CD4-positive, alpha-beta T cell treated with Interleukin-6 at 100 ng/mL for 8 hours (primary cell): ENCODE data around the gene MITF.
"Not testable (repeated sequence)": the region's sequence is repeated elsewhere in the genome, so short reads cannot be mapped to it uniquely, and the experiment has no call there.

Experiments
- DNase-seq: peaks from one replicate; pipeline ENCODE4 v3.0.0-alpha.2; 2020; ENCODE audit warnings: mixed read lengths, low spot score

MITF gene

DNA sequence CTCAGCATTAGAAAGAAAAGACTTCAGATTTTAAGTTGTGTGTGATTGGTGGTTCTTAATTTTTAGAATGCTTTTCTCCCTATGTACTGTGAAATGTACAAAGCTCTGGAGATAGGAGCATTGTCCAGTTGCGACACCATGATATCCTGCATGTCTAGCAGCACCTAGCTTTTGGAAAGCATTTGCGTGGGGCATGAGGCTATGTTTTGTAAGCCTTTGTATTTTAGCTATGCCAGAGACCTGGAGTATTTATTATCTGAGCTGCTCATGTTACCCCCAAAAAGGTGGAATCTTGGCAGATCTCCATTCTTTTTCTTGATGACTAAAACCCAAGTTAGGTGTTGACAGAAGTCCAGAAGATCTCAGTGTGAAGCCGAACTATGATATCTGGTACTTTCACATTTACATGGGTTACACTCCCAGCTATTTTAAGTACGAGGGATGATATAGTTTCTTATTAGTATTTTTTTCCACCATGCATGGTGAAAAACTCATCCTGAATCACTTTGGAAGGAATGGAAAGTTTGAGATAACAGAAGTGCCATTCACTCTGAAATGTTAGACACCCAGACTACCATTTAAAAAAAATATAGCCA lies 133.6 kb downstream of the MITF start:
- DNase-seq: no peak

DNA sequence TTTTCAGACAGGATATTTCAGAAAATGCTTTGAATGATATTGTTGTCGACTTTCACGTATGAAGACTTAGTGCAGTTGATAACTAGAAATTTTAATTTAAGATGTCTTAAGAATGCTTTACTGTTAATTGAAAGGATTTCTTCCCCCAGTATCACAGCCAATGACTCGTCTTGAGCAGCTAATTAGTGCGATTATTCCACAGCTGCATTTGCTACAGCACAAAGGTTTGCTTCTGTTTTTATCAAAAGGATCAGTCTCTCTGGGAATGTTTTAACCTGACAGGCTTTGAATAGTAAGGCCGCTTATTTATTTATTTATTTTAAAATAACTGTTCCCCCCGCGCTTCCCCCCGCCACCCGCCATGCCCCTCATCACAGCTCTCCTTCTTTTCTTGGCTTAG lies 136.8 kb downstream of the MITF start:
- no peak for DNase-seq

DNA sequence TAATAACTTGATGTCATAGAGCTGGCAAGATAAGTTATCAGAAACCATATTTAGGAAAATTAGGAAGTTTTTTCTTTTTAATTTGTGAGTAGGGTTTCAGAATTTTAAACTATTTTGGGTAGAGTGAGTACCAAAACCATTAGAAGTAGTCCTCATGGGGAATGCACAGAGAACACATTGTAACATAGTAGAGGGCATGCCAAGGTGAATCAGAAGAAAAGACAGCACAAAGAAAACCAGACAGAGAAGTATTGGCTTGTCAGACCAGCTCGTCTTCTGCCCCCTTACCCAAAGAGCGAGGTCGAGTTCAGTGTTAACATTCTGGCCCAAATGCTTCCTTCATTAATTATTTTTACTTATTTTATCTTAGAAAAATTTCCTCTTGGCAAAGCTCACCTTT lies 139.0 kb downstream of the MITF start:
- no peak for DNase-seq

DNA sequence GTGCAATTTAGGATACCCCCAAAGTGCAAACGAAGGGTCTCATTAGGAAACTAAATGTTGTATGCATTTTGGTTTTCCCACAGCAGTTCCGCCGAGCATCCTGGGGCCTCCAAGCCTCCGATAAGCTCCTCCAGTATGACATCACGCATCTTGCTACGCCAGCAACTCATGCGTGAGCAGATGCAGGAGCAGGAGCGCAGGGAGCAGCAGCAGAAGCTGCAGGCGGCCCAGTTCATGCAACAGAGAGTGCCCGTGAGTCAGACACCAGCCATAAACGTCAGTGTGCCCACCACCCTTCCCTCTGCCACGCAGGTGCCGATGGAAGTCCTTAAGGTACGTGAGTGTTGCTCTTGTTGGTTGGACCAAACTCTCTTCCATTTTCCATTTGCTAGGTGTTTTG lies 139.8 kb downstream of the MITF start:
- no peak for DNase-seq

DNA sequence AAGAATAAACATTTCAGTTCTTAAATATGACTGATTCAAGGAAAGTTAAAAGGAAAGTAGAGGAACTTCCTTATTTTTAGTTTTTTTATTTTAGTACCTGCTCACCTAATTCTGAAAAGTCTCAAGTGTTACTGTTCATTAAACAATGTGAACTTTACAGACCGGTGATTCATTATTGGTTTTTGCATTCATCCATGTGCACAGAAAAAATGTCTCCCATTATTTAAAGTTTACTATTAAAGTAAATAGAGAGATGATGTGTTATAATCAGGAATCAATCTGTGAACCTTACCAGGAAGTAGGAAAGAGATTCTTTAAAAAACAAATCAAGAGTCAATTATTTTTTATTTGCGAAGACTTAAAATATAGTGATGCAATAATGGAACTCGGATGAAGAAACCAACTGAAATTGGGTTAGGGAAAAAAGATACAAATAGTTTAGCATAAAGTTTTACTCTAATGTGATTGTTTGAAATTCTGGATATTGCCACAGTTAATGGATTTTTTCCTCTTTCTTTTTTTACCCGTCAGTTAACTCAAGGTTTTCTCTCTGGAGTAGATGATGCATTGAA lies 140.9 kb downstream of the MITF start:
- no peak for DNase-seq

DNA sequence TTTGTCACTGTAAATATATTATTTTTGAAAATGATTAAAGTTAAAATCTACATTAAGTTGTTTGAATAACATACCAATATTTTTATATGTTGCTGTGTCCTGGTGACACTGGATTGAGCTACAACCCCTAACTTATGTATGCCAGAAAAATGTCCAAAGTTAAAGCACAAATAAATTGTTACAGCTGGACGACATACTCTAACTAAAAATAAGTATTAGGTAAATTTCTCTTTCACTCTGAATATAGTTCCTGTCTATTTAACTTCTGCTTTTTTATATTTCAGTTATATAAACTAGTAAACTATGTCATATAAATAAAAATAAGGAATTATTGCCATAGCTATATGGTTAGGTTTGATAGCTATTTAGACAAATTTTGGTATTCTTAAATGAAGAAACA lies 141.8 kb downstream of the MITF start:
- no peak for DNase-seq

DNA sequence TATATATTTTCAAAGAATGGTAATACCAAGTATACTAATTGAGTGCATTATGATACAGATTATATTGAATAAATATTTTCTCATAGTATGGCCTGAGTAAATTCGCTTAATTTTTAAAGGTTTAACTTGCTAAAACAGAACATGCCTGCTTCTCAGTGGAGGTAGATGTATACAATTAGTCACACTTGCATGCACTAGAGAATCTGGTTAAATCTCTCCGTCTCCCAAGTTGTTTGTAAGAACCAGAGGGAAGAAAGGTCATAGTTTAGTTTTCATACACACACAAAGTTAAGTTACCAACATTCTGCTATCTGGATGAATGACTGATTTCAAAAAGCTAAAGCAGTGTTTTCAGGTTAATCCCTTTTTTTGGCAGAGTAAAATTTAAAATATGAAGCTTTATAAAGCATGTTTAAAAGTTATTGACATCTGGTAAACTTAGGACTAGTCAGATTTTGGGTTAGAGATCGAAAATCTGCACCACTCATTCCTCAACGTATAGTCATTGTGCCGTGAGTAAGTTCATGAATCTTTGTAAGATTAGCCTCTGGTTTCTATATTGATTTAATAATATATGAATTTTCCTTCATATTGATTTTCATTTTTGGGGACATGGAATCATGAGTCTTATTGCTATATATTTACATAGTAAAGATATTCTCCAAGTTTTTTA lies 142.6 kb downstream of the MITF start:
- DNase-seq: no peak

DNA sequence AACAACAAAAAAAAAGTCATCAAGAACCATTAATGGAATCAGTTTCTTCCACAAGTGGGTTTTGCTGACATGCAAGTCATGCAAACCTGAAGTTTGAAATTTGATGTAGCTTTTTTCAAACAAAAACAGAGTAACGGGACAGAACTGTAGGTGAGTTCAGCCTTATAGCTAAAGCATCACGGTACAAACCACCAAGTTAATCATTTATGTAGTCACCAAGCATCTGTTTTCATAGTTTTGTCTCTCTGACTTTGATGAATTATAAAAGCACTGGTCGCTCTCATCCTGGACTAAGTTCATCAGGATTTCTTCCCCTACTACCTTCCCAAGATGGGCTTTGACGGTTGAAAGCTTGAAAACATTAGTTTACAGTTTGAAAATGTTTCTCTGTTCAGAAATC lies 143.3 kb downstream of the MITF start:
- DNase-seq: no peak

DNA sequence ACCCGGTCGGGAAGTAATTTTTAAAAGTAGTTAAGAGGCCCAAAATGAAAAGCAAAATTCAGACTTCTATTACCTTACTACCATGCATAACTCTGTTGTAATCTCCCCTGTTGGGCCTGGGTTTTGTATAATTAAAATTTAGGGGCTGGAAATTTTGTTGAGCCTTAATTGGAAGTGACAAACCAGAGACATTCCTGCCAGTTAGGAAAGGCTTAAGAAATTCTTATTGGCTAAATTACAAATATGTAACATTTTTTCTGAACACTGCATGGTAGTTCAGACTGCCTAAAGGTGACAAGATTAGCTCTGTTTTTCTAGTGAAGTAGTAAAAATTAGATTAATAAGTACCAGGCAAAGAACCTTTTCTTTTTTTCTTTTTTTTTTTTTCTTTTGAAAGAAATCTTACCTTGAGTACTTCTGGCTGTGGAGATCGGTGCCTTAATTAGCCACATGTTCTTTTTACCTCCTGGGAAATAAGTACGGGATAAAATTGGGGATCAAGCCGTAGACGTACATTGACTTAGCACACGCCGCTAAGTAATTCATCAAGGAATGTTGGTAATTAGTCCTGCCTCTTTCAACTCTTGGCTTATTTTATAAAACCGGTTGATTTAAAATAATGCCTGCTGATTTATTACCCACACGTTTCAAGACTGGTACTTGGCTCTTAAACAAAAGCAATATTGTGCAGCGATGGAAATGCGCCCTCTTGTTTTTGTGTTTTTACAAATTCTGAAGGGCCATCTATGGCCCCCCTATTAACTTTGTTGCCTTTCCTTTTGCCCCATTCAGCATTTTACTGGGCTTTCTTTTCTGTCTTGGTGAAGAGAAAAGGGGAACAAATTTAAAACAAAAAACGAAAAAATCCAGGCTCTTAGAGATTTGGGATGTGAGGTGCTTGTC lies 149.0 kb downstream of the MITF start:
- DNase-seq: no peak

DNA sequence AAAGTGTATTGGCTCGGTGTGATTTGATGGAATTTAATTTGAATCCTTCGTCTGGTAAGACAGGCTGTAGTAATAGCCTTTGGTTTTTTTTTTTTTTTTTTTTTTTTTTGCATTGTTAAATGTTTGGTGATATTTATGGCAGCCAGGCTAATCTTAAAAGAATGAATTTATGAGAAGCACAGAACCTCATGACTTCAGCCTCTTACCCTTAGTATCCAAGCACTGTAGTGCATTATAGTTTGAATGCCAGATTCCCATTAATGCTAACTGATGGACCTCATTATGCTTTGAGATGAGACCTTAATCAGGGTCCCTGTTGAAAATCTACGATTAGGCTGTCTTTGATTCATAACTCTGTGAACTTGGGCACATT lies 149.7 kb downstream of the MITF start:
- DNase-seq: no peak

DNA sequence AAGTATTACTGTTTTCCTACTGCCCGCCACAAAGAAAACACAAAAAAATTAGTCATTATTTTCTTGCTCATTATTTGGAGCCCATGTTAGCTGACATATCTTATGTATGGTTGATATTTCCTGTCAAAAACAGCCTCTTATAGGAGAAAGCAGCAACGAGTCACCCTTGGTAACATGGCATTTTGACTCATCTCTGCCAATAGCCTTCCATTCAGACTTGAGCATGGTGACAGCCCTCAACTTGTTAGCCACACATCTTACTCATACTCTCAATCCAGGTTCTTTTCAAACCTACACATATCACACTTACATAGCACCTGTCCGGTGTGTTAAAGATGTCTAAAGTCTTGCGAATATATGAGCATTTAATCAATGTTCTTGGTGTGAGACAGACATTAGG lies 150.8 kb downstream of the MITF start:
- no peak for DNase-seq

DNA sequence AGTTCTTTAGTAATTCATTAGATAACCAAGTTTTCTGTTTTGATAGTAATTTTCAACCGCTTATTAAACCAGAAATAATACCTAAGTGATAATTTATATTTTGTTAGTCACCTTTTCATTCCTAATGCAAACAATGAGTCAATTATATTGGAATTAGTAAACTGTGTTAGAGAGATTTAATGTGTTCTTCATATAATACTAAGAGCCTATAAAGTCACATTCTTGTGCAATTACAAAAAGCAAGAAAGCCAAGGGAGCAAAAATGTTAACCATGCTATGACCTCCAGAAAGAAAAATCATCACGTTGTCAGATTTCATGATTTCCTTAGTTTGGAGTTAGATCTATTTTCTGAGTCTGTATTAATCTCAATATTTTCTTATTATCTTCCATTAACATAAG lies 151.4 kb downstream of the MITF start:
- DNase-seq: no peak

DNA sequence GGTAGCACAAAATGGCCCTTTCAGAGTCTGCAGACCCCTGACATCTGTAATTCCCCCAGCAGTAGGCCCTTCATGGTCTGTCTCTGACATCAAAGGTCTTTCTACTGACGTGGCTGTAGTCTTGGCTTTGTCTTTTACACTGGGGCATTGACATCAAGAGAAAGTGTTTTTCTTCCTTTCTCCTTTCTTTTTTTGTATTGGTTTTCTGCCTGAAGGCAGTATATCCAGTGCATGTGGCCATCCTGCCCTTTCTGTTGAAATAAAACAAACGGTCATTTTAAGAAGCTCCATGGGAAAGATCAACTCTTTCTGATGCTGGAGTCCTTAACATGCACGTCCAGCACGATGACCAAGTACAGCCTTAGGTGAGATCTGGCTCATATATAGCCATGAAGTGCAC lies 153.4 kb downstream of the MITF start:
- no peak for DNase-seq

DNA sequence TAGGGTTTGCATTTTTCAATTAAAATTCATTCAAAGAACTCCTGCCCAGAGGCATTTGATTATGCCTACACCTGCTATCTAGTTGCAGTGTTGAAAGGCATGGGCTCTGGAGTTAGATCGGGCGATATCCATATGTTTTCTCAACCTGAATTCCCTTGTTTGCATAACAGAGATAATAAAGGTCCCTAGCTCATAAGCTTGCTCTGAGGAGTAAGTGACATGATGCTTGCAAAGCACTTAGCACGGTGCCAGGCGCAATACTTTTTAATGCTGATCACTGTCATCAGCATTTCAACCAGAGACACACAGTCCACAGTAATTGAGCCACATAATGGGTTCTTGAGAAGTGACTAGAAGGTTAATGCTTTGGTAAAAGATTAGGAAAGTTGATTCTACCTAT lies 154.0 kb downstream of the MITF start:
- no peak for DNase-seq

DNA sequence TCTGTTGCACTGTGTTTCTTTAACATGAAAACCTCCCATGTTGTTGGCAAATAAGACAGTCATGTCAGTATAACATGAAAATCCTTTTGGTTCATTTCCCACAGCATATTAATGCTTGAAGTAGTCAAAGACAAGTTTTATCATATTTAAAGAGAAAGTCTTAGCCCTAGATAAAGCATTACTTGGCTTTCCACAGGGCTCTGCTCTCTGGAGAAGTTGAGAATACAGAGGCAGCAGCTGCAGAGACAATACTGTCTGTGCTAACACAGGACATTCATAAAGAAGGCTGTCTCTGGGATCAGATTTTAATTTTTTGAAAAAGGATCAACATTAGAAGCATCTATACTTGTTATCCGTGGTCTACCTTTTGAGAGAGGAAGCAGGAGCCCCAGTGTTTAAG lies 156.8 kb downstream of the MITF start:
- DNase-seq: no peak

DNA sequence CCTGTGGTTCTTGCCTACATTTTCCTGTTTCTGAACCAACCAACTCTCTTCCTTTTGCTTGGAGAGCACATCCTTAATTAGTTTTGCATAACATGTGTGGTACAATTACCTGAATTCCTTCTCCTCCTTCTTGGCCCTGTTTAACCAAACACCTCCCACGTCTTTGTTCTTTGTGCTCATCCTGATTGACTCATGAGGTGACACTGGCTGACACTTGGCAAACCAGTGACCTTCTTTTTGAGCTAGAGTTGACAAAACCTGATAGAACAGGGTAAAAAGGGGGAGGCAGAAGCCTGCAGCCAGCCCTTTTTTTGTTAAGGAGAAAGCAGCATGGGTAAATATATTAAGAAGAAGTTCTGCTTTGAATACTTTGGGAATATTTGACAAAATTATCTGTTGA lies 161.1 kb downstream of the MITF start:
- DNase-seq: no peak

DNA sequence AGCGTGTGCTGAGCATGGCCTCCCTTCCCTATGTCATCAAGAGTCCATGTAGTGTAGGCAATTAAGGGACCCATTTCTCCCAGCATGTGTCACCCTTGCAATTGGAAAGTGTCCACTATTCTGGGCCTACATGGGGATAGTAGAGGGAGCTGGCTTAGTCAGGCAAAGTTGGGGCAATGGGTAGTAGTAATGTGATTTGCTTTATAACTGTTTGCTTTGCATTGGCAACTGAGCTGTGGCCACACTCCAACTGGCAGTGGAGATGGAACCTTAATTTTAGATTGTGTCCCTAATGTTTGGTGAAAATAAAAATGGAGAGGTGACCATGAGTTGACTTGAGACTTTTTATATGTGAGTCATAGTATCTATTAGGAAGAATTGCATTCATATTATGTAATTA lies 162.5 kb downstream of the MITF start:
- DNase-seq: no peak

DNA sequence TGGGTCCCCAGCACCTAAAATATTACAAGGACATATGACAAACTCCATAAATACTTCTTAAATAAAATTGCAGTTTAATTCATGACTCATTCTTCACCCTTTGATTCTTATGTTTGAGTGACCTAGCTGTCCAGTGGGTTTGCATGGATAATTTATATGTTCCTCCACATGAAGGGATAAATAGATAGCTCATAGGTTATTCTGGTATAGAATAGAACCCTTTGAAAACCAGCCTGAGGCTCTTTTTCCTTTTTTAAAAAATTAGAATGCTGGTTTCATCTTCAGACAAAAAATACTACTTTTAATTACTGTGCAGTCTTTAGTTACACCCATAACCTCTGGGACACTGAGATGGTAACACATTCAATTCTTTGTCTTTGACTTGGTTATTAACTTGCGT lies 163.1 kb downstream of the MITF start:
- DNase-seq: no peak

DNA sequence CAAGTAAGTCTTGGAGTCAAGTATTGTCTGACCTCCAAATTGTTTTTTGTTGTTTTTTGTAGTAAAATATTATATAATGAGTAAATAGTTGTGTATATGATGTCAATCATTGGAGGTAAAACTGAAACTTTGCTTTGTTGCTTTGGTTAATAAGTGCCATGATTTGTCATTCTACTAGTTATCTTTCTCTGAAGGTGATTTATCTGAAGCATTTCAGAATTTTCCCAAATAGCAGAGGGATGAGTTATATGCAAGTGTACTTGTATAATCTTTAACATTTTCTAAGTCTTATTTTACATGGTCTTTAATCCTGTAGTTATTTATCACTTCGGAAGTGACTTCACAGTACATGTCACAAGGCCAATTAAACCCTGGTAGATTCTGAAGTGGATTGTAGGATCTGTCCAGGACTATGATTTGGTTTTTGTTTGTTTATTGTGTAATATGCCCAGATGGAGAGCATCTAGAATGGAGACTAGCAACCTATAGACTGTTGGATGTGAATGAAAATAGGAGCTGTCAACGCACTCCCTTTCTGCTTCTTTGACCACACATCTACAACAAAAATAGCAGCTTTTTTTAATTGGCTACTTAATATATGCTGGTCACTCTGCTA lies 167.2 kb downstream of the MITF start:
- DNase-seq: no peak

DNA sequence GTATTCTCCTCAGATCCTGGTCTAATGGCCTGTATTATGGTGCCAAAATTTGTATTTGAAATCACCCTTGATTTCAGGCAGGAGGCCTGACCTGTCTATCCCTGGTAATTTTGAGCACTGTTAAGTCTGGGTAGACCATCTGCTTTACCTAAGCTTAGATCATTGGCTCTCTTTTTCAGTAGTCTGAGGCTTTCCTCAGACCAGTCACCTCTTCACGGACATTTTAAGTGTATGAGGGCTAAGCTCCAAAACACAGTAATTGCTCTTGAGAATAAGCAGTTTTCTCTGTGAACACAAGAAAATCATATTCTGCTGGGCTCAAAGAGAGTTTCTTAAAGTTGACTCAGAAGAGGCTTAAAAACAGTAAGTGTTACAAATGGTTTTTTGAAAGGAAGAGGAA lies 168.3 kb downstream of the MITF start:
- no peak for DNase-seq

DNA sequence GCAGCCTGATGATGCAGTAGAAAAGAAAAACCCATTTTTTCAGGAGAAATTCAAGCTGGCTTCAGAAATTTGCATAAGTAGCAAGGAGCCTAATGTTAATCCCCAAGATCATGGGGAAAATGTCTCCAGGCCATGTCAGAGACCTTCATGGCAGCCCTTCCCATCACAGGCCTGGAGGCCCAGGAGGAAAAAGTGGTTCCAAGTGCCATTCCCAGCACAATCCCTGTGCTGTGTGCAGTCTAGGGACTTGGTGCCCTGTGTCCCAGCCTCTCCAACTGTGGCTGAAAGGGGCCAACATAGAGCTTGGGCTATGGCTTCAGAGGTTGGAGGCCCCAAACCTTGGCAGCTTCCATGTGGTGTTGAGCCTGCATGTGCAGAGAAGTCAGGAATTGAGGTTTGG lies 170.6 kb downstream of the MITF start:
- DNase-seq: not testable (repeated sequence)

DNA sequence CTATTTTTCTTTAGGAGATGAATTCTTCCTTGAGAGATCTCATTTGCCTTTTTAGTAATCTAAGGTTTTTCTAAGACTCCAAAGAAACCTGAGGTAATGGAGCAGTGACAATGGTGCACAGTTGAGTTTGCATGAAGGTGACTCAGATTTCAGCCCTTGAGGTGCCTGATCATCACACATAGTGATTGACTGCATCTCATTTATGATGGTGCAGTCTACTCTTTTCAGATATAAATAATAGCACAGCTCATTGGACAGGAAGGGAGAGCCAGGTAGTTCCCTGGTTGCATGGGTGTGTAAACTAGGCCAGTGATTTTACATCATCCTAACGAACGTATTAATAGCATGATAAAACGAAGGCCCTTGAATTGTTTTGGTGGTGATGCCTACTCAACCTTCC lies 174.2 kb downstream of the MITF start:
- no peak for DNase-seq

DNA sequence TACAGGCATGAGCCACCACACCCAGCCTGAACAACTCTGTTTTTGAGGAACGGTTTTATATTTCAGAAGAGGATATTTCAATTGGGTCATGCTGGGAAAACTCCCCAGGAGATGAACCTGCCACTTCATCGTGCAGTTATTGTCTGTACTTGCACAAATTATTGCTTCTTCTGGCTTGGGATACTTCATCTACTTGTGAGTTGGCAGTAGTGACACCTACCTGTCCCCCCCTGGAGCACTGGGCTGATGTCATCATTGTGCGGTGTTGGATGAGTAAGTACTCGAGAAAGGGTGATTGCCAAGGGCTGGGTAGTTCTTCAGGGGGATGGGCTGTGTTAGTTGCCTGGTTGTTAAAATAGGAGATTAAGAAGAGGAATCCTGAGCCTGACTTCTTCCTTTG lies 175.1 kb downstream of the MITF start:
- no peak for DNase-seq
